ENCODE data around the gene STRA6. TPM values are rescaled to one million over a fixed set of nuclear protein-coding genes. Genes with fewer than 3 reads are reported as not detected.

The STRA6 gene
- total RNA-seq, 1 experiment from 2014 or later: 2.1 TPM

- Mint-ChIP-seq H3K36me3 (ENCODE audit: insufficient read depth, unreplicated experiment) (no peaks in the 10 kb centered on the region), H3K4me1 (ENCODE audit: low read depth, unreplicated experiment) (no peaks in the 10 kb centered on the region), H3K27me3 (ENCODE audit: insufficient read depth, unreplicated experiment) (peaks cover 13% of the 10 kb centered on the region), H3K27ac (ENCODE audit: unreplicated experiment) (no peak overlapping the region), H3K4me3 (ENCODE audit: unreplicated experiment) (no peak overlapping the region), H3K9me3 (ENCODE audit: unreplicated experiment) (no peaks in the 10 kb centered on the region)
- Histone ChIP-seq H3K4me3 (ENCODE audit: low read depth, low read length) (no peak overlapping the region), H3K9me3 (no peaks in the 10 kb centered on the region), H3K27me3 (replicated peaks; ENCODE audit: control insufficient read depth, insufficient read depth, low read length) (no peaks in the 10 kb centered on the region), H3K36me3 (ENCODE audit: control insufficient read depth, insufficient read depth, low read length) (no peaks in the 10 kb centered on the region), H3K4me1 (no peaks in the 10 kb centered on the region)
- intact Hi-C loops (cut with micrococcal nuclease; ENCODE audit: unreplicated experiment): no loop called here
- ChIA-PET CTCF (no interaction called here), POLR2A (no interaction called here)
- TF ChIP-seq, protein P1, sequence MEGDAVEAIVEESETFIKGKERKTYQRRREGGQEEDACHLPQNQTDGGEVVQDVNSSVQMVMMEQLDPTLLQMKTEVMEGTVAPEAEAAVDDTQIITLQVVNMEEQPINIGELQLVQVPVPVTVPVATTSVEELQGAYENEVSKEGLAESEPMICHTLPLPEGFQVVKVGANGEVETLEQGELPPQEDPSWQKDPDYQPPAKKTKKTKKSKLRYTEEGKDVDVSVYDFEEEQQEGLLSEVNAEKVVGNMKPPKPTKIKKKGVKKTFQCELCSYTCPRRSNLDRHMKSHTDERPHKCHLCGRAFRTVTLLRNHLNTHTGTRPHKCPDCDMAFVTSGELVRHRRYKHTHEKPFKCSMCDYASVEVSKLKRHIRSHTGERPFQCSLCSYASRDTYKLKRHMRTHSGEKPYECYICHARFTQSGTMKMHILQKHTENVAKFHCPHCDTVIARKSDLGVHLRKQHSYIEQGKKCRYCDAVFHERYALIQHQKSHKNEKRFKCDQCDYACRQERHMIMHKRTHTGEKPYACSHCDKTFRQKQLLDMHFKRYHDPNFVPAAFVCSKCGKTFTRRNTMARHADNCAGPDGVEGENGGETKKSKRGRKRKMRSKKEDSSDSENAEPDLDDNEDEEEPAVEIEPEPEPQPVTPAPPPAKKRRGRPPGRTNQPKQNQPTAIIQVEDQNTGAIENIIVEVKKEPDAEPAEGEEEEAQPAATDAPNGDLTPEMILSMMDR (IDR thresholded peaks at IDR 0.05; ENCODE audit: insufficient read depth in 1 of 2, low read depth in 1 of 2, low read length in 1 of 2, severe bottlenecking in 1 of 2, unreplicated experiment in 1 of 2): no peak
- no peak for DNase-seq
- no TSS peak for BruUV-seq (replicated peaks)
Observed at GRCh38 chr15:74184582-74185091, 17.9 kb downstream of the STRA6 start.

GRCh38 chr15:74182131-74182530, 20.5 kb downstream of the STRA6 start:
- H3K36me3 ChIP-seq (ENCODE audit: control insufficient read depth, insufficient read depth, low read length): no peaks in the 10 kb centered on the region
- no TSS peak for BruUV-seq (replicated peaks)
- Mint-ChIP-seq H3K36me3 (ENCODE audit: insufficient read depth, unreplicated experiment) (peaks cover 5% of the 10 kb centered on the region), H3K27me3 (ENCODE audit: insufficient read depth, unreplicated experiment) (peaks cover 16% of the 10 kb centered on the region), H3K4me3 (ENCODE audit: unreplicated experiment) (no peak overlapping the region), H3K4me1 (ENCODE audit: low read depth, unreplicated experiment) (no peaks in the 10 kb centered on the region), H3K27ac (ENCODE audit: unreplicated experiment) (no peak overlapping the region), H3K9me3 (ENCODE audit: unreplicated experiment) (no peaks in the 10 kb centered on the region)
- H3K4me1 ChIP-seq: no peaks in the 10 kb centered on the region
- H3K27me3 ChIP-seq (replicated peaks; ENCODE audit: control insufficient read depth, insufficient read depth, low read length): no peaks in the 10 kb centered on the region; the same call in 1 of the 2 replicates
- no peak for DNase-seq
- intact Hi-C loops (cut with micrococcal nuclease; ENCODE audit: unreplicated experiment): no loop called here
- H3K9me3 ChIP-seq: no peaks in the 10 kb centered on the region
- no peak overlapping the region for H3K4me3 ChIP-seq (ENCODE audit: low read depth, low read length)
- CTCF ChIA-PET: no interaction called here
- POLR2A ChIA-PET: no interaction called here
- TF ChIP-seq, protein P1 (IDR thresholded peaks at IDR 0.05; ENCODE audit: insufficient read depth in 1 of 2, low read depth in 1 of 2, low read length in 1 of 2, severe bottlenecking in 1 of 2, unreplicated experiment in 1 of 2): no peak

GRCh38 chr15:74180881-74181602, 21.5 kb downstream of the STRA6 start:
- Mint-ChIP-seq H3K4me3 (ENCODE audit: unreplicated experiment) (no peak overlapping the region), H3K36me3 (ENCODE audit: insufficient read depth, unreplicated experiment) (peaks cover 5% of the 10 kb centered on the region), H3K9me3 (ENCODE audit: unreplicated experiment) (no peaks in the 10 kb centered on the region), H3K27ac (ENCODE audit: unreplicated experiment) (no peak overlapping the region), H3K27me3 (ENCODE audit: insufficient read depth, unreplicated experiment) (peaks cover 15% of the 10 kb centered on the region), H3K4me1 (ENCODE audit: low read depth, unreplicated experiment) (no peaks in the 10 kb centered on the region)
- POLR2A ChIA-PET: no interaction called here
- CTCF ChIA-PET: interaction anchor here (0.6 kb wide), 1 partner anchor 123 kb away, joined by 3 read pairs; no protein-coding TSS in a partner anchor
- no peak for DNase-seq
- intact Hi-C loops (cut with micrococcal nuclease; ENCODE audit: unreplicated experiment): no loop called here
- Histone ChIP-seq H3K36me3 (ENCODE audit: control insufficient read depth, insufficient read depth, low read length) (no peaks in the 10 kb centered on the region), H3K4me3 (ENCODE audit: low read depth, low read length) (no peak overlapping the region), H3K9me3 (no peaks in the 10 kb centered on the region), H3K4me1 (no peaks in the 10 kb centered on the region), H3K27me3 (replicated peaks; ENCODE audit: control insufficient read depth, insufficient read depth, low read length) (no peaks in the 10 kb centered on the region; the same call in 1 of the 2 replicates)
- no TSS peak for BruUV-seq (replicated peaks)
- TF ChIP-seq, protein P1 (IDR thresholded peaks at IDR 0.05; ENCODE audit: insufficient read depth in 1 of 2, low read depth in 1 of 2, low read length in 1 of 2, severe bottlenecking in 1 of 2, unreplicated experiment in 1 of 2): no peak
